22Rv1 (cell line): ENCODE data around the gene SLC34A3.

ENCODE experiments used
- ZFX ChIP-seq: fragments of 450-650 bp; IDR thresholded peaks from 2 replicates; pipeline ENCODE4 v1.6.1; 2017; ENCODE audit warnings: antibody characterized with exemption, borderline replicate concordance
- TF ChIP-seq, protein P1 (sequence below): fragments of 450-650 bp; IDR thresholded peaks from 2 replicates; pipeline ENCODE4 v1.5.1; 2017; ENCODE audit warnings: mild to moderate bottlenecking

DNA sequence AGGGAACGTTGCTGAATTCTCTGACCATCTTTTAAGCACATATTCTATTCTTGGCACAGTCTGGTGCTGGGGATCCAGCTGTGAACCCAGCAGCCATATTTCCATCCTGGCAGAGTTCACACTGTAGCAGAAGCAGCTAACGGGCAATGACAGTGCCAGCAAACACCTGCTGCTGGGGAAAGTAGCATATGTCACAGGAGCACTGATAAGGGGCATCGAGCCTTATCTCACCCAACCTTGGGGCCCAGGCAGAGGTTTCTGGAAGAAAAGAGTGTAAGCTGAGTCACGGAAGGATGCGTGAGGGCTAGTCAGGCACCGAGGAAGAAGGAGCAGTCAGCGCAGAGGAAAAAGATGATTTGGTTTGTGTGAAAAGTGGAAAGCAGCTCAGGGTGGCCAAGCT is 24.1 kb upstream of the SLC34A3 start:
- TF ChIP-seq, protein P1, sequence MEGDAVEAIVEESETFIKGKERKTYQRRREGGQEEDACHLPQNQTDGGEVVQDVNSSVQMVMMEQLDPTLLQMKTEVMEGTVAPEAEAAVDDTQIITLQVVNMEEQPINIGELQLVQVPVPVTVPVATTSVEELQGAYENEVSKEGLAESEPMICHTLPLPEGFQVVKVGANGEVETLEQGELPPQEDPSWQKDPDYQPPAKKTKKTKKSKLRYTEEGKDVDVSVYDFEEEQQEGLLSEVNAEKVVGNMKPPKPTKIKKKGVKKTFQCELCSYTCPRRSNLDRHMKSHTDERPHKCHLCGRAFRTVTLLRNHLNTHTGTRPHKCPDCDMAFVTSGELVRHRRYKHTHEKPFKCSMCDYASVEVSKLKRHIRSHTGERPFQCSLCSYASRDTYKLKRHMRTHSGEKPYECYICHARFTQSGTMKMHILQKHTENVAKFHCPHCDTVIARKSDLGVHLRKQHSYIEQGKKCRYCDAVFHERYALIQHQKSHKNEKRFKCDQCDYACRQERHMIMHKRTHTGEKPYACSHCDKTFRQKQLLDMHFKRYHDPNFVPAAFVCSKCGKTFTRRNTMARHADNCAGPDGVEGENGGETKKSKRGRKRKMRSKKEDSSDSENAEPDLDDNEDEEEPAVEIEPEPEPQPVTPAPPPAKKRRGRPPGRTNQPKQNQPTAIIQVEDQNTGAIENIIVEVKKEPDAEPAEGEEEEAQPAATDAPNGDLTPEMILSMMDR = no peak
- no peak for TF ChIP-seq ZFX
